Neuronal stem cell (in vitro differentiated cells): ENCODE data around the gene SH3TC1.

Experiments
- DNase-seq: peaks from one replicate; pipeline ENCODE4 v3.0.0-alpha.2; 2013; ENCODE audit warnings: low spot score
- H2AFZ ChIP-seq: one replicate; pipeline ENCODE4 v1.6.1; 2013; ENCODE audit warnings: mild to moderate bottlenecking, low read length, inconsistent platforms
- H2AK5ac ChIP-seq: 2 replicates; pipeline ENCODE4 v1.6.1; 2013; ENCODE audit warnings: low read depth, mild to moderate bottlenecking, inconsistent platforms, low read length, moderate library complexity, mixed read lengths
- H2BK120ac ChIP-seq: 2 replicates; pipeline ENCODE4 v1.6.1; 2013; ENCODE audit warnings: low read depth, mild to moderate bottlenecking, inconsistent platforms, low read length, moderate library complexity, mixed read lengths
- H2BK12ac ChIP-seq: one replicate; pipeline ENCODE4 v1.6.1; 2013; ENCODE audit warnings: low read length, inconsistent platforms
- H2BK15ac ChIP-seq: 2 replicates; pipeline ENCODE4 v1.6.1; 2013; ENCODE audit warnings: mild to moderate bottlenecking, low read length, inconsistent platforms, mixed read lengths
- H2BK5ac ChIP-seq: one replicate; pipeline ENCODE4 v1.6.1; 2013; ENCODE audit warnings: inconsistent platforms, mild to moderate bottlenecking, low read length, moderate library complexity
- H3K14ac ChIP-seq: one replicate; pipeline ENCODE4 v1.6.1; 2013; ENCODE audit warnings: low read length, inconsistent platforms
- H3K18ac ChIP-seq: 2 replicates; pipeline ENCODE4 v1.6.1; 2013; ENCODE audit warnings: low read length, inconsistent platforms
- H3K23ac ChIP-seq: 2 replicates; pipeline ENCODE4 v1.6.1; 2013; ENCODE audit warnings: low read depth, mild to moderate bottlenecking, mixed read lengths, low read length, inconsistent platforms; ENCODE audit not compliant: poor library complexity
- H3K27ac ChIP-seq: replicated peaks from 3 replicates; pipeline ENCODE4 v1.5.1; 2013; ENCODE audit warnings: low read length, inconsistent platforms
- H3K27me3 ChIP-seq, 3 experiments: 2 replicates each; pipeline ENCODE4 v1.6.1; 2013; ENCODE audit warnings: low read length in 3 of 3, mild to moderate bottlenecking in 2 of 3, inconsistent platforms in 1 of 3, low read depth in 1 of 3, mixed read lengths in 1 of 3, moderate library complexity in 1 of 3; ENCODE audit not compliant: control insufficient read depth in 3 of 3, insufficient read depth in 3 of 3
- H3K36me3 ChIP-seq, 2 donors: replicated peaks in 1 of 2; 2 replicates each; pipeline ENCODE4 v1.6.1; 2013; ENCODE audit warnings: low read length in 2 of 2; ENCODE audit not compliant: control insufficient read depth in 2 of 2, insufficient read depth in 2 of 2
- H3K4ac ChIP-seq: 2 replicates; pipeline ENCODE4 v1.6.1; 2013; ENCODE audit warnings: inconsistent platforms, mild to moderate bottlenecking, low read length, moderate library complexity
- H3K4me1 ChIP-seq, 2 donors: 1 replicate in 1 of 2; 2 replicates in 1 of 2; pipeline ENCODE4 v1.6.1; 2013; ENCODE audit warnings: low read length in 2 of 2, low read depth in 1 of 2; ENCODE audit not compliant: control insufficient read depth in 2 of 2, insufficient read depth in 1 of 2
- H3K4me2 ChIP-seq: one replicate; pipeline ENCODE4 v1.6.1; 2013; ENCODE audit warnings: mild to moderate bottlenecking, low read length, inconsistent platforms; ENCODE audit not compliant: insufficient read depth, poor library complexity, severe bottlenecking
- H3K4me3 ChIP-seq, 2 donors: 2 replicates each; pipeline ENCODE4 v1.5.1; 2013; ENCODE audit warnings: low read length in 2 of 2, mild to moderate bottlenecking in 2 of 2, inconsistent platforms in 1 of 2, moderate library complexity in 1 of 2
- H3K79me1 ChIP-seq: one replicate; pipeline ENCODE4 v1.6.1; 2013; ENCODE audit warnings: low read depth, mild to moderate bottlenecking, inconsistent platforms, low read length, moderate library complexity
- H3K9ac ChIP-seq: one replicate; pipeline ENCODE4 v1.6.1; 2013; ENCODE audit warnings: mild to moderate bottlenecking, low read depth, low read length, inconsistent platforms; ENCODE audit not compliant: poor library complexity
- H3K9me3 ChIP-seq, 2 donors: replicated peaks in 1 of 2; 2 replicates each; pipeline versions ENCODE3 to v1.6.1; 2013; ENCODE audit warnings: low read length in 2 of 2, mild to moderate bottlenecking in 2 of 2, inconsistent platforms in 1 of 2, low read depth in 1 of 2, mixed read lengths in 1 of 2, moderate library complexity in 1 of 2; ENCODE audit not compliant: control insufficient read depth in 2 of 2, insufficient read depth in 1 of 2
- H4K8ac ChIP-seq: one replicate; pipeline ENCODE4 v1.6.1; 2013; ENCODE audit warnings: low read depth, mild to moderate bottlenecking, inconsistent platforms, low read length, moderate library complexity
- H4K91ac ChIP-seq: one replicate; pipeline ENCODE4 v1.6.1; 2013; ENCODE audit warnings: low read length, low read depth, mild to moderate bottlenecking, inconsistent platforms; ENCODE audit not compliant: poor library complexity
- WGBS, 2 donors: extraction: QIAGEN DNeasy Blood & Tissue Kit; methylation state at CpG; one replicate each; pipeline ENCODE4 v1.1.7; 2013; ENCODE audit warnings: missing lambda C conversion rate in 2 of 2, mixed read lengths in 1 of 2; ENCODE audit not compliant: insufficient read length in 2 of 2, insufficient replicate concordance in 1 of 2; ENCODE audit errors: extremely low coverage in 2 of 2; 5-methylcytosine and 5-hydroxymethylcytosine counted together

SH3TC1 gene

DNA sequence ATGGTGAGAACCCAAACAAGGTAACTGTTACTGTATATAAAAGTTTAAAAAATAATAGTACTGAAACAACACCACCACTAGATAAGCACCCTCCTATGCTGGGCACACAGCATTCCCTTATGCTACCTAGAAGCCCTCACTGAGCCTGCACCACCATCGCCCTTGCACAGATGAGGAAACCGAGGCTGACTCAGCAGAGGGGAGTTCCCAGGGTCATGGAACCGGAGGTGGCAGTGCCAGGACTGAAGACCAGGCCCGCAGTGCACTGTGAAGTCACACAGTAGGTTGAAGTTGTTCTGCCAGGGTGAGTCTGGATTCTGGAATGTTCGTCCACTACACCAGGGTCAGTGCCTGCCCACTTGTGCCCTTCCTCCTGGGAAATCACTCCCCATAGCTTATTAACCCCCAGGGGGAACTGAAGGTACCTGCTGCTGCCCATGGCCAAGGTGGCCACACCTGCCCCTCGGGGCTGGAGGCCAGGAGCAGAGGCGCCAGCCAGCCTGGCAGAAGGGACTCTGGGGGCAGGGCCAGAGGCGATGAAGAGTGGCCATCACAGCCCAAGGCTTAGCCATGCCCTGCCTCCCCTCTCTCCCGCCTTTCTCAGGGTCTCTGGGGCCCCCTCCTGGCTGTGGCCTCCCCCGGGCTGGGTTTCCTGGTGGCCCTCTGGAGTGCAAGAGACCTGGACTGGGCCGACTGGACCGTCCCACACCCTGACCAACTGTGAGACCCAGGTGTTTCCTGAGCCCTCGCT lies 25.4 kb upstream of the SH3TC1 start:
- Histone ChIP-seq H3K9ac (no peak overlapping the region), H2BK120ac (no peak overlapping the region), H3K36me3 (no peaks in the 10 kb centered on the region), H3K27me3 (peaks cover 0 to 3% (median 0%) of the 10 kb centered on the region in 3 experiments), H3K4me3 (no peak overlapping the region), H2BK12ac (no peak overlapping the region), H3K27ac (no peak overlapping the region), H3K18ac (no peak overlapping the region), H3K79me1 (no peaks in the 10 kb centered on the region), H3K4ac (no peak overlapping the region), H3K9me3 (peaks cover 0 to 3% of the 10 kb centered on the region in 2 donors), H3K4me2 (no peak overlapping the region), H3K4me1 (peaks cover 0 to 1% of the 10 kb centered on the region in 2 donors), H4K8ac (no peak overlapping the region), H2BK5ac (no peak overlapping the region), H2AFZ (no peak overlapping the region), H2BK15ac (peak overlapping the region; percentile 81), H3K14ac (no peak overlapping the region), H4K91ac (no peak overlapping the region), H3K23ac (no peak overlapping the region), H2AK5ac (peak overlapping the region; percentile 58)
- no CpG with 5 or more reads among the region's 13 CpGs for whole genome bisulfite sequencing, 2 donors
- DNase-seq = no peak

DNA sequence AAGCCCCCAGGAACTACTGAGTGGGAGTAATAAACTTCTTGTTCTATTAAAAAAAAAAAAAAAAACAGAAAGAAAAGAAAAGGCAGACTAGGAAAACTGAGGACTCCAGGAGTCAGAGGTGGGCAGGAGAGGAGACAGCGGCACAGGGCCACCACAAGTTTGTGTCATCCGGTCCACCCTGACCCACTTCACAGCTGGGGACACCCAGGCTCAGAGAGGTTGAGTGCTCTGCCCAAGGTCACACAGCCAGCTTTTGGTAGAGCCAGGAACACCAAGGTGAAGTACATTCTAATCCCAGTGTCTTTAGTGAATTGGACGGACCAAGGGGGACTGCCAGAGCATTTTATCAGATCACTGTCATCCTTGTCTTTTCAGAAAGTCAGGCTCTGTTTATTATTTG lies 24.1 kb upstream of the SH3TC1 start:
- Histone ChIP-seq H3K36me3 (no peaks in the 10 kb centered on the region), H3K9ac (no peak overlapping the region)
- whole genome bisulfite sequencing, 2 donors = no CpG with 5 or more reads among the region's 3 CpGs

DNA sequence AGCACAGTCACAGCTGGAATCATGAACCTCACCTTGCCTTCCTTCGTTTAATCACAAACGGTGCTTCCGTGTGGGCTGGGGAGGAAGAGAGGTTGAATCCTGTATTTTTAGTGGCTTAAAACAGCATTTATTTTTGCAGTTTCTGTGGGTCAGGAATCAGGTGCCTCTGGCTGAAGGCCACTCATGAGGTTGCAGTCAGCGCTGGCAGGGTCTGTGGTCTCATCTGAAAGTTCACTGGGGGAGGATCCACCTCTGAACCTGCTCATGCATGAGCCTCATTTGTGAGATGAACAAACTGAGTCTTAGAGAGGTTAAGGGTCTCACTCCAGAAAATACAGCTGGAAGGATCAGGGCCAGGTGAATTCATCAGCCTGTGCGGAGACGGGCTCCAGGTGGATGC lies 23.4 kb upstream of the SH3TC1 start:
- H3K79me1 ChIP-seq = no peaks in the 10 kb centered on the region
- H3K18ac ChIP-seq = no peak overlapping the region
- H2BK12ac ChIP-seq = no peak overlapping the region
- H3K23ac ChIP-seq = no peak overlapping the region
- H2BK15ac ChIP-seq = no peak overlapping the region
- no peak overlapping the region for H3K4ac ChIP-seq
- peaks cover 0 to 5% of the 10 kb centered on the region in 2 donors for H3K4me1 ChIP-seq
- no peak overlapping the region for H3K27ac ChIP-seq
- no peak overlapping the region for H4K8ac ChIP-seq
- no peak overlapping the region for H3K9ac ChIP-seq
- H4K91ac ChIP-seq = no peak overlapping the region
- no peak overlapping the region for H2AFZ ChIP-seq
- no peaks in the 10 kb centered on the region for H3K9me3 ChIP-seq
- no peak overlapping the region for H3K14ac ChIP-seq
- H3K27me3 ChIP-seq = peaks cover 0 to 3% (median 0%) of the 10 kb centered on the region in 3 experiments
- H3K4me2 ChIP-seq = no peak overlapping the region
- H3K36me3 ChIP-seq = no peaks in the 10 kb centered on the region
- no peak overlapping the region for H3K4me3 ChIP-seq
- WGBS, 2 donors = no CpG with 5 or more reads among the region's 6 CpGs
- H2AK5ac ChIP-seq = peak overlapping the region; percentile 60
- H2BK120ac ChIP-seq = peak overlapping the region; percentile 22
- no peak for DNase-seq
- H2BK5ac ChIP-seq = peak overlapping the region; percentile 71

More for the DNA sequence above, 24.1 kb upstream of the SH3TC1 start:
- no peak overlapping the region for H2BK5ac ChIP-seq
- H2BK12ac ChIP-seq = no peak overlapping the region
- no peak overlapping the region for H4K91ac ChIP-seq
- no peak for DNase-seq
- no peak overlapping the region for H2AFZ ChIP-seq
- no peak overlapping the region for H2BK120ac ChIP-seq
- no peak overlapping the region for H3K4ac ChIP-seq
- H3K9me3 ChIP-seq = no peaks in the 10 kb centered on the region
- no peak overlapping the region for H3K18ac ChIP-seq
- no peaks in the 10 kb centered on the region for H3K79me1 ChIP-seq
- no peak overlapping the region for H3K27ac ChIP-seq
- peaks cover 0 to 3% (median 0%) of the 10 kb centered on the region in 3 experiments for H3K27me3 ChIP-seq
- H2AK5ac ChIP-seq = no peak overlapping the region
- H3K14ac ChIP-seq = no peak overlapping the region
- no peak overlapping the region for H4K8ac ChIP-seq
- H3K4me1 ChIP-seq = peaks cover 0 to 5% of the 10 kb centered on the region in 2 donors
- H2BK15ac ChIP-seq = no peak overlapping the region
- H3K4me2 ChIP-seq = no peak overlapping the region
- no peak overlapping the region for H3K4me3 ChIP-seq
- H3K23ac ChIP-seq = no peak overlapping the region

GRCh38 chr4:8176547-8177399 lies 22.3 kb upstream of the SH3TC1 start:
- H4K91ac ChIP-seq = no peak overlapping the region
- H3K4ac ChIP-seq = no peak overlapping the region
- H2BK5ac ChIP-seq = peak overlapping the region; percentile 71
- no peak overlapping the region for H3K9ac ChIP-seq
- H3K27ac ChIP-seq = no peak overlapping the region
- no peaks in the 10 kb centered on the region for H3K9me3 ChIP-seq
- peak overlapping the region; percentile 60 for H2AK5ac ChIP-seq
- H3K27me3 ChIP-seq = peaks cover 0 to 3% (median 0%) of the 10 kb centered on the region in 3 experiments
- no CpG with 5 or more reads among the region's 17 CpGs for WGBS, 2 donors
- DNase-seq = peak; percentile 20
- peak overlapping the region; percentile 64 for H2BK12ac ChIP-seq
- H3K14ac ChIP-seq = peak overlapping the region; percentile 1
- no peaks in the 10 kb centered on the region for H3K36me3 ChIP-seq
- peak overlapping the region; percentile 79 for H2BK15ac ChIP-seq
- H2AFZ ChIP-seq = no peak overlapping the region
- H3K18ac ChIP-seq = peak overlapping the region; percentile 85
- H3K4me3 ChIP-seq = peak overlapping the region in 1 of 2 donors; percentile 28
- H4K8ac ChIP-seq = no peak overlapping the region
- H2BK120ac ChIP-seq = no peak overlapping the region
- no peak overlapping the region for H3K4me2 ChIP-seq
- peak overlapping the region; percentile 46 for H3K23ac ChIP-seq
- H3K4me1 ChIP-seq = peaks cover 0 to 5% of the 10 kb centered on the region in 2 donors
- no peaks in the 10 kb centered on the region for H3K79me1 ChIP-seq
